ENCODE results near the gene MAPK8IP2. TPM values are rescaled to one million over a fixed set of nuclear protein-coding genes. Genes with fewer than 3 reads are reported as not detected.

The MAPK8IP2 gene
- total RNA-seq, 1 experiment from 2014 or later, result 7.8 TPM

- Histone ChIP-seq H3K27me3 (replicated peaks; ENCODE audit: insufficient read depth, low read depth, low read length, poor library complexity) (no peaks in the 10 kb centered on the region), H3K9me3 (ENCODE audit: low read depth, low read length, poor library complexity, severe bottlenecking) (no peaks in the 10 kb centered on the region), H3K4me1 (ENCODE audit: insufficient read depth, low read length, poor library complexity, severe bottlenecking) (no peaks in the 10 kb centered on the region), H3K4me3 (ENCODE audit: low read depth, low read length, poor library complexity, severe bottlenecking) (peak within 1 kb of the TSS; percentile 52), H3K36me3 (ENCODE audit: insufficient read depth, low read length, poor library complexity, severe bottlenecking) (no peaks in the 10 kb centered on the region), H3K27ac (ENCODE audit: low read depth, low read length, poor library complexity, severe bottlenecking) (peak within 1 kb of the TSS; percentile 2)
- CTCF ChIA-PET, result interaction anchor here (0.6 to 1.1 kb wide), 4 partner anchors 17 to 332 kb away, joined by 4 to 6 read pairs (median 5); partner anchors contain the start of genes KLHDC7B, NCAPH2 and SCO2
- no TSS peak for BruUV-seq (replicated peaks)
- no peak for TF ChIP-seq EZH2 (IDR thresholded peaks at IDR 0.05; ENCODE audit: borderline replicate concordance, low read depth, low read length, poor library complexity, severe bottlenecking)
- peak; percentile 93 for TF ChIP-seq CTCF (conservative IDR thresholded peaks at IDR 0.05; ENCODE audit: low read depth, low read length)
- DNase-seq (ENCODE audit: low spot score), result peak; percentile 97
- POLR2A ChIA-PET (ENCODE audit: low non-redundant PET), result no interaction called here
- intact Hi-C loops (cut with micrococcal nuclease; ENCODE audit: unreplicated experiment), result no loop called here
Observed at GRCh38 chr22:50562523-50563412, 37.8 kb upstream of the MAPK8IP2 start, which contains the start of gene SYCE3. Gene SYCE3, minus strand, starts transcription at chr22:50562919. Its CDS starts 6,514 bp downstream, at chr22:50556405.

GRCh38 chr22:50563413-50564160 is 37.0 kb upstream of the MAPK8IP2 start:
- CTCF ChIA-PET, result interaction anchor here (1.1 kb wide), 1 partner anchor 38 kb away, joined by 6 read pairs; the partner anchor contains the start of gene SCO2
- intact Hi-C loops (cut with micrococcal nuclease; ENCODE audit: unreplicated experiment), result no loop called here
- BruUV-seq (replicated peaks), result no TSS peak
- POLR2A ChIA-PET (ENCODE audit: low non-redundant PET), result no interaction called here
- H3K4me1 ChIP-seq (ENCODE audit: insufficient read depth, low read length, poor library complexity, severe bottlenecking), result no peaks in the 10 kb centered on the region
- peak overlapping the region; percentile 52 for H3K4me3 ChIP-seq (ENCODE audit: low read depth, low read length, poor library complexity, severe bottlenecking)
- no peaks in the 10 kb centered on the region for H3K9me3 ChIP-seq (ENCODE audit: low read depth, low read length, poor library complexity, severe bottlenecking)
- H3K36me3 ChIP-seq (ENCODE audit: insufficient read depth, low read length, poor library complexity, severe bottlenecking), result no peaks in the 10 kb centered on the region
- H3K27me3 ChIP-seq (replicated peaks; ENCODE audit: insufficient read depth, low read depth, low read length, poor library complexity), result no peaks in the 10 kb centered on the region
- TF ChIP-seq EZH2 (IDR thresholded peaks at IDR 0.05; ENCODE audit: borderline replicate concordance, low read depth, low read length, poor library complexity, severe bottlenecking) (no peak), CTCF (conservative IDR thresholded peaks at IDR 0.05; ENCODE audit: low read depth, low read length) (no peak)
- no peak for DNase-seq (ENCODE audit: low spot score)
- peak overlapping the region; percentile 2 for H3K27ac ChIP-seq (ENCODE audit: low read depth, low read length, poor library complexity, severe bottlenecking)

- intact Hi-C loops (cut with micrococcal nuclease; ENCODE audit: unreplicated experiment), result no loop called here
Observed at GRCh38 chr22:50564289-50564688, 36.3 kb upstream of the MAPK8IP2 start.

More at GRCh38 chr22:50564289-50564688, 36.3 kb upstream of the MAPK8IP2 start:
- CTCF ChIA-PET, result no interaction called here
- DNase-seq (ENCODE audit: low spot score), result no peak
- no peaks in the 10 kb centered on the region for H3K36me3 ChIP-seq (ENCODE audit: insufficient read depth, low read length, poor library complexity, severe bottlenecking)
- POLR2A ChIA-PET (ENCODE audit: low non-redundant PET), result no interaction called here
- no peak overlapping the region for H3K4me3 ChIP-seq (ENCODE audit: low read depth, low read length, poor library complexity, severe bottlenecking)
- no peak overlapping the region for H3K27ac ChIP-seq (ENCODE audit: low read depth, low read length, poor library complexity, severe bottlenecking)
- H3K9me3 ChIP-seq (ENCODE audit: low read depth, low read length, poor library complexity, severe bottlenecking), result no peaks in the 10 kb centered on the region
- H3K27me3 ChIP-seq (replicated peaks; ENCODE audit: insufficient read depth, low read depth, low read length, poor library complexity), result no peaks in the 10 kb centered on the region
- BruUV-seq (replicated peaks), result no TSS peak
- no peaks in the 10 kb centered on the region for H3K4me1 ChIP-seq (ENCODE audit: insufficient read depth, low read length, poor library complexity, severe bottlenecking)
- no peak for TF ChIP-seq CTCF (conservative IDR thresholded peaks at IDR 0.05; ENCODE audit: low read depth, low read length)
- TF ChIP-seq EZH2 (IDR thresholded peaks at IDR 0.05; ENCODE audit: borderline replicate concordance, low read depth, low read length, poor library complexity, severe bottlenecking), result no peak
